Neural cell (in vitro differentiated cells): ENCODE data around the gene TAF3. TPM values are rescaled to one million over a fixed set of nuclear protein-coding genes. Genes with fewer than 3 reads are reported as not detected.
A peak's percentile ranks its signal among the peaks of the same experiment; 100 is the strongest.

Experiments
- H2AFZ ChIP-seq: fragments of 200-600, 300-800 bp; sonication (generic), shearing (Covaris generic); 2 replicates; pipeline ENCODE4 v1.6.0; 2014; ENCODE audit warnings: low read depth, mild to moderate bottlenecking, antibody characterized with exemption, low read length, moderate library complexity
- H3F3A ChIP-seq: fragments of 200-600 bp; shearing (Covaris generic); 2 replicates; pipeline ENCODE4 v1.6.1; 2016; ENCODE audit warnings: mild to moderate bottlenecking, moderate library complexity, mixed read lengths, antibody characterized with exemption, low read length; ENCODE audit not compliant: insufficient read depth, poor library complexity, severe bottlenecking
- H3K27ac ChIP-seq: fragments of 200-600, 300-800 bp; sonication (generic), shearing (Covaris generic); 2 replicates; pipeline ENCODE4 v1.5.1; 2014; ENCODE audit warnings: mild to moderate bottlenecking, low read length, moderate library complexity
- H3K27me3 ChIP-seq: fragments of 300-800, 200-600 bp; sonication (generic), shearing (Covaris generic); 2 replicates; pipeline ENCODE4 v1.6.0; 2014; ENCODE audit warnings: mild to moderate bottlenecking, low read depth, low read length, moderate library complexity; ENCODE audit not compliant: insufficient read depth
- H3K36me3 ChIP-seq: fragments of 300-800, 200-600 bp; sonication (generic), shearing (Covaris generic); 2 replicates; pipeline ENCODE4 v1.5.1; 2014; ENCODE audit warnings: mild to moderate bottlenecking, antibody characterized with exemption, low read length, moderate library complexity; ENCODE audit not compliant: insufficient read depth
- H3K4me2 ChIP-seq: fragments of 300-800, 200-600 bp; sonication (generic), shearing (Covaris generic); 2 replicates; pipeline ENCODE4 v1.6.0; 2014; ENCODE audit warnings: mild to moderate bottlenecking, low read length
- H3K4me3 ChIP-seq: fragments of 300-800, 200-600 bp; sonication (generic), shearing (Covaris generic); 2 replicates; pipeline ENCODE4 v1.5.1; 2014; ENCODE audit warnings: mild to moderate bottlenecking, low read length, moderate library complexity
- H3K79me2 ChIP-seq: fragments of 200-600 bp; shearing (Covaris generic); replicated peaks from 2 replicates; pipeline ENCODE4 v1.6.0; 2014; ENCODE audit warnings: mild to moderate bottlenecking, low read length, moderate library complexity; ENCODE audit not compliant: insufficient read depth
- H3K9ac ChIP-seq: fragments of 300-800, 200-600 bp; sonication (generic), shearing (Covaris generic); 2 replicates; pipeline ENCODE4 v1.6.1; 2016; ENCODE audit warnings: mild to moderate bottlenecking, low read length, mixed read lengths
- H3K9me2 ChIP-seq: fragments of 200-600 bp; shearing (Covaris generic); 2 replicates; pipeline ENCODE4 v1.6.1; 2016; ENCODE audit warnings: mild to moderate bottlenecking, low read length, mixed read lengths; ENCODE audit not compliant: insufficient read depth
- H3K9me3 ChIP-seq: fragments of 200-600, 300-800 bp; sonication (generic), shearing (Covaris generic); 2 replicates; pipeline ENCODE4 v1.6.1; 2016; ENCODE audit warnings: mild to moderate bottlenecking, mixed run types, low read length, moderate library complexity, mixed read lengths
- H4K20me1 ChIP-seq: fragments of 200-600 bp; shearing (Covaris generic); 2 replicates; pipeline ENCODE4 v1.6.1; 2016; ENCODE audit warnings: mild to moderate bottlenecking, mixed run types; ENCODE audit not compliant: insufficient read depth
- EZH2 ChIP-seq: fragments of 200-600, 300-800 bp; shearing (Covaris generic), sonication (generic); IDR thresholded peaks from 2 replicates; pipeline ENCODE4 v1.6.1; 2014; ENCODE audit warnings: antibody characterized with exemption, low read length, borderline replicate concordance, mild to moderate bottlenecking; ENCODE audit not compliant: insufficient read depth, poor library complexity, severe bottlenecking
- RAD21 ChIP-seq: fragments of 450-650 bp; conservative IDR thresholded peaks from 2 replicates; pipeline ENCODE4 v1.6.1; 2014; ENCODE audit warnings: antibody characterized with exemption, mild to moderate bottlenecking, moderate library complexity
- SMC3 ChIP-seq: fragments of 450-650 bp; conservative IDR thresholded peaks from 2 replicates; pipeline ENCODE4 v1.6.1; 2014; ENCODE audit warnings: antibody characterized with exemption, mild to moderate bottlenecking, moderate library complexity; ENCODE audit not compliant: poor library complexity
- polyA plus RNA-seq: library from polyadenylated mRNA; depleted of rRNA; stranded (reverse); fragments of >200 nt; gene quantifications from 2 replicates; pipeline ENCODE4 v1.2.3, GENCODE V29; 2014
- TF ChIP-seq, protein P1 (sequence below): IDR thresholded peaks from 2 replicates; pipeline ENCODE4 v1.6.1; 2012; ENCODE audit warnings: borderline replicate concordance

Gene TAF3
- polyA plus RNA-seq, 1 donor from 2014 or later = 2.0 TPM

DNA sequence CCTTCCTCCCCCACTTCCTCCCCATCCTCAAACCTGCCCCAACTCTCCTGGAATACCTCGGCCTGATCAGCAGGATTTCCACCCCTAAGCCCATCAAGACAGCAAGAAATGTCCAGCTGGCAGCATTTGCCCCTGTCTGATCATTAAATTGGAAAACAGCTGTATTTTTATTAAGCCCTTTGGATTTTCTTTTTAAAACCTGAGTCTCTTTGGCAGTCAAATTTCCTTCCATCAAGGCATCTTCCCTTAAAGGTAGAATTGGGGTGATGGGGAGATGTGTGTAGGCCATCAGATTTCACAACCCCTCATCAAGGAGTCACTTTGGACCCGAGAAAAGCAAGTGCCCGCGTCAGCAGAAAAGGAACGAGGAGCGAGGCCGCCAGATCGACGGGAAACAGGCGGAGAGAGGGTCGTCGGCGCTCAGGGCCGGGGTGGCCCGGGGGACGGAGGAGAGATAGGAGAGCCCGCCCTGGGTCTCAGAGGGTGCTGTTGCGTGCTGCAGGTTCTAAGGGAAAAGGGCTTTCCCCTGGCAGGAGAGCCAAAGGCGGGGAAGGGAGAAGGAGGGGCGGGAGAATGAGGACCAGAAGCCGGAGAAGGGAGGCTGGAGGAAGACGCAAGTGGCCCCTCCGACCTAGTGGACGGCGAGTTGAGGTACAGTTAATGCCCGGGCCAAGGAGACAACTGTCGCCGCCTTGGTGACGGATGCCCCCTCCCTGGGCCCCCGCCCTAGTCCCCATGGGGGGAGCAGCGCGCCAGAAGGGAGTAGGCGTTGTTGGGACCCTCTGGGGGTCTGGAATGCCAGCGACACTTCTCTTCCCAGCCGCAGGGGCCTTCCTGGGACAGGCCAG, 224.6 kb downstream of the TAF3 start:
- TF ChIP-seq, protein P1, sequence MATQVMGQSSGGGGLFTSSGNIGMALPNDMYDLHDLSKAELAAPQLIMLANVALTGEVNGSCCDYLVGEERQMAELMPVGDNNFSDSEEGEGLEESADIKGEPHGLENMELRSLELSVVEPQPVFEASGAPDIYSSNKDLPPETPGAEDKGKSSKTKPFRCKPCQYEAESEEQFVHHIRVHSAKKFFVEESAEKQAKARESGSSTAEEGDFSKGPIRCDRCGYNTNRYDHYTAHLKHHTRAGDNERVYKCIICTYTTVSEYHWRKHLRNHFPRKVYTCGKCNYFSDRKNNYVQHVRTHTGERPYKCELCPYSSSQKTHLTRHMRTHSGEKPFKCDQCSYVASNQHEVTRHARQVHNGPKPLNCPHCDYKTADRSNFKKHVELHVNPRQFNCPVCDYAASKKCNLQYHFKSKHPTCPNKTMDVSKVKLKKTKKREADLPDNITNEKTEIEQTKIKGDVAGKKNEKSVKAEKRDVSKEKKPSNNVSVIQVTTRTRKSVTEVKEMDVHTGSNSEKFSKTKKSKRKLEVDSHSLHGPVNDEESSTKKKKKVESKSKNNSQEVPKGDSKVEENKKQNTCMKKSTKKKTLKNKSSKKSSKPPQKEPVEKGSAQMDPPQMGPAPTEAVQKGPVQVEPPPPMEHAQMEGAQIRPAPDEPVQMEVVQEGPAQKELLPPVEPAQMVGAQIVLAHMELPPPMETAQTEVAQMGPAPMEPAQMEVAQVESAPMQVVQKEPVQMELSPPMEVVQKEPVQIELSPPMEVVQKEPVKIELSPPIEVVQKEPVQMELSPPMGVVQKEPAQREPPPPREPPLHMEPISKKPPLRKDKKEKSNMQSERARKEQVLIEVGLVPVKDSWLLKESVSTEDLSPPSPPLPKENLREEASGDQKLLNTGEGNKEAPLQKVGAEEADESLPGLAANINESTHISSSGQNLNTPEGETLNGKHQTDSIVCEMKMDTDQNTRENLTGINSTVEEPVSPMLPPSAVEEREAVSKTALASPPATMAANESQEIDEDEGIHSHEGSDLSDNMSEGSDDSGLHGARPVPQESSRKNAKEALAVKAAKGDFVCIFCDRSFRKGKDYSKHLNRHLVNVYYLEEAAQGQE = no peak
- TF ChIP-seq SMC3 (no peak), RAD21 (no peak), EZH2 (peak; percentile 45)
- H4K20me1 ChIP-seq = no peaks in the 10 kb centered on the region
- H3K79me2 ChIP-seq = no peaks in the 10 kb centered on the region
- peaks cover 100% of the 10 kb centered on the region for H3K27me3 ChIP-seq
- no peaks in the 10 kb centered on the region for H3K9me2 ChIP-seq
- no peak overlapping the region for H3K9ac ChIP-seq
- no peak overlapping the region for H3K4me2 ChIP-seq
- H3K4me3 ChIP-seq = no peak overlapping the region
- no peak overlapping the region for H2AFZ ChIP-seq
- H3K9me3 ChIP-seq = no peaks in the 10 kb centered on the region
- H3K27ac ChIP-seq = no peak overlapping the region
- no peaks in the 10 kb centered on the region for H3F3A ChIP-seq
- no peaks in the 10 kb centered on the region for H3K36me3 ChIP-seq

DNA sequence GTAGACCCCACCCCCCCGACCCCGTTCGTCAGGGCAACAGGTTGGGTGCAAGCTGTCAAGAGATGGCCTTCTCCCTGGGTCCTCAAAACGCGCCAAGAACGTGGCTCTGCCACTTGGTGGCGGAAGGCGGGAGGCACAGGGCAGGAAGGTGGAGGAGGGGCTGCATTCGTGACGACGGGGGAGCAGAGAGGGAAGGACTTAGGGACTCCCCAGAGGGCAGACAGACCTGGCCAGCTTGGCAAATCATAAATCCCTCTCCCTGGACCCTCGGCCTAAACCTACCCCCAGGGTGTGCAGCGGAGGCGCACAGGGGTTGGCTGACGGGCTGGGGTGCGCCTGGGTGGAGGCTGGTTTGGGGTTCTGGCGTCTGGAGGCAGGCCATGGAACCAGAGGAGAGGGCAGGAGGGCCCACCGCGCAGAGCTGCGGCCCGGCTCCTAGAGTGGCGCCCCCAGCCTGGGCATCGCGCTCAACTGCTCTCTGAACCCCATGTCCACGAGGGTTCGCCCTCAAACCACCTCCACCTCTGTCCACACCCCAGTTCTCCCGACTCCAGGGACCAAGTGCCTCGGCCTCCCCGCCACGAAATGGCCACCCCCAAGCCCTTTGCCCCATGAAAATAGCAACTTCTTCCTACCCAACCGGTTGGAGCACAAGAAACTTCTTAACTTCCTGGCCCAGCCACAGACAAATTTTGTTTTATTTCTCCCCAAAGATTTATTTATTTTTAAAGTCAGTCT, 225.4 kb downstream of the TAF3 start:
- no peak overlapping the region for H3K27ac ChIP-seq
- H3K36me3 ChIP-seq = no peaks in the 10 kb centered on the region
- no peaks in the 10 kb centered on the region for H3K79me2 ChIP-seq
- TF ChIP-seq EZH2 = peak; percentile 71
- TF ChIP-seq, protein P1 = no peak
- no peaks in the 10 kb centered on the region for H4K20me1 ChIP-seq
- H3K9me3 ChIP-seq = no peaks in the 10 kb centered on the region
- no peak overlapping the region for H3K9ac ChIP-seq
- H2AFZ ChIP-seq = no peak overlapping the region
- no peaks in the 10 kb centered on the region for H3F3A ChIP-seq
- H3K27me3 ChIP-seq = peaks cover 100% of the 10 kb centered on the region
- no peak overlapping the region for H3K4me3 ChIP-seq
- no peaks in the 10 kb centered on the region for H3K9me2 ChIP-seq
- H3K4me2 ChIP-seq = no peak overlapping the region
